Stimulated activated CD8-positive, alpha-beta memory T cell treated with anti-CD3 and anti-CD28 coated beads, Interleukin-12 subunit alpha, Interleukin-12 subunit beta, amount 100 ng/mL, for 4 hours (primary cell): ENCODE results near the gene RALGAPA2.
A peak's percentile ranks its signal among the peaks of the same experiment; 100 is the strongest.

Experiments used
- DNase-seq: peaks from one replicate; pipeline ENCODE4 v3.0.0-alpha.2; 2020; ENCODE audit warnings: low read depth

The RALGAPA2 gene

GRCh38 chr20:20712474-20713243 is at the start of gene RALGAPA2:
TSS of gene RALGAPA2 (minus strand) at chr20:20712644. CDS start at chr20:20712480, 164 bp downstream.
- peak; percentile 92 for DNase-seq

- DNase-seq: no peak
These were observed 48.9 kb upstream of the RALGAPA2 start for GRCh38 chr20:20761301-20761700.

GRCh38 chr20:20759132-20759531 is 46.7 kb upstream of the RALGAPA2 start:
- no peak for DNase-seq

- DNase-seq: no peak
These were observed 43.4 kb upstream of the RALGAPA2 start for GRCh38 chr20:20755674-20756319.

- no peak for DNase-seq
These were observed 42.8 kb upstream of the RALGAPA2 start for GRCh38 chr20:20755231-20755630.

GRCh38 chr20:20754714-20755113 is 42.3 kb upstream of the RALGAPA2 start:
- no peak for DNase-seq

GRCh38 chr20:20752712-20753111 is 40.3 kb upstream of the RALGAPA2 start:
- DNase-seq: no peak

GRCh38 chr20:20747298-20747697 is 34.9 kb upstream of the RALGAPA2 start:
- no peak for DNase-seq

- no peak for DNase-seq
These were observed 31.8 kb upstream of the RALGAPA2 start for GRCh38 chr20:20744170-20744725.

GRCh38 chr20:20743511-20744169 is 31.2 kb upstream of the RALGAPA2 start:
- DNase-seq: no peak

GRCh38 chr20:20741087-20742045 is 28.9 kb upstream of the RALGAPA2 start:
- no peak for DNase-seq

GRCh38 chr20:20740541-20740940 is 28.1 kb upstream of the RALGAPA2 start:
- DNase-seq: no peak

- DNase-seq: no peak
These were observed 24.7 kb upstream of the RALGAPA2 start for GRCh38 chr20:20737158-20737557.

GRCh38 chr20:20736303-20736702 is 23.9 kb upstream of the RALGAPA2 start:
- DNase-seq: no peak

- no peak for DNase-seq
These were observed 22.1 kb upstream of the RALGAPA2 start for GRCh38 chr20:20734475-20734948.

- DNase-seq: no peak
These were observed 21.5 kb upstream of the RALGAPA2 start for GRCh38 chr20:20733943-20734342.

- DNase-seq: no peak
These were observed 20.2 kb upstream of the RALGAPA2 start for GRCh38 chr20:20732641-20733040.

GRCh38 chr20:20731945-20732296 is 19.5 kb upstream of the RALGAPA2 start:
- no peak for DNase-seq

- DNase-seq: no peak
These were observed 18.8 kb upstream of the RALGAPA2 start for GRCh38 chr20:20731000-20731944.

- no peak for DNase-seq
These were observed 17.1 kb upstream of the RALGAPA2 start for GRCh38 chr20:20729563-20729962.
